ENCODE results near the gene TCTN2. TPM values are rescaled to one million over a fixed set of nuclear protein-coding genes. Genes with fewer than 3 reads are reported as not detected.

TCTN2 gene
- total RNA-seq, 4 donors from 2014 or later: 7.2 to 20.0 (median 14.9) TPM

DNA sequence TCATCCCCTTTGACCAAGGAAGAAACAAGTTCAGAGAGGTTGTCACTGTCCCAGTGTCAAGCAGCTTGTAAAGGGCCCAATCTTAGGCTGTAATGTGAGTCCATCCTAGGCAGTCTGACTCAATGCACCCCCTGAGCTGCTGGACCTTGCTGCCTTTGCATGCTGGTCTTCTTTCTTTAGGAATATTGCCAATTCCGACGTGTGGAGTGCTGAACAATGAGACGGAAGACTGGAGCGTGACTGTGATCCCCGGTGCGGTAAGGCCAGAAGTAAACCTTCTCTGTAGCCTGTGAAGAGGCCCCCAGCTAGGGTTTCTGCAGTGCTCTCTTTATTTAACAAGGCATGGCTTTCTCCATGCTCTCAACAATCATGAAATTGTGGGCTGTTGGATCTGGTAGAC is 963 bp downstream of the TCTN2 start:
- Histone ChIP-seq H3K4me3 (peak overlapping the region in 3 of 4 donors; percentile 76 to 90 (median 86)), H3K36me3 (peaks cover 0 to 41% (median 0%) of the 10 kb centered on the region in 3 donors), H3K4me1 (peaks cover 0 to 20% (median 3%) of the 10 kb centered on the region in 4 donors), H3K9me3 (no peaks in the 10 kb centered on the region), H3K27me3 (no peaks in the 10 kb centered on the region), H3K27ac (no peak overlapping the region)
- TF ChIP-seq POLR2A (IDR thresholded peaks at IDR 0.05) (no peak), EP300 (IDR thresholded peaks at IDR 0.05) (no peak)
- TF ChIP-seq, protein P1, sequence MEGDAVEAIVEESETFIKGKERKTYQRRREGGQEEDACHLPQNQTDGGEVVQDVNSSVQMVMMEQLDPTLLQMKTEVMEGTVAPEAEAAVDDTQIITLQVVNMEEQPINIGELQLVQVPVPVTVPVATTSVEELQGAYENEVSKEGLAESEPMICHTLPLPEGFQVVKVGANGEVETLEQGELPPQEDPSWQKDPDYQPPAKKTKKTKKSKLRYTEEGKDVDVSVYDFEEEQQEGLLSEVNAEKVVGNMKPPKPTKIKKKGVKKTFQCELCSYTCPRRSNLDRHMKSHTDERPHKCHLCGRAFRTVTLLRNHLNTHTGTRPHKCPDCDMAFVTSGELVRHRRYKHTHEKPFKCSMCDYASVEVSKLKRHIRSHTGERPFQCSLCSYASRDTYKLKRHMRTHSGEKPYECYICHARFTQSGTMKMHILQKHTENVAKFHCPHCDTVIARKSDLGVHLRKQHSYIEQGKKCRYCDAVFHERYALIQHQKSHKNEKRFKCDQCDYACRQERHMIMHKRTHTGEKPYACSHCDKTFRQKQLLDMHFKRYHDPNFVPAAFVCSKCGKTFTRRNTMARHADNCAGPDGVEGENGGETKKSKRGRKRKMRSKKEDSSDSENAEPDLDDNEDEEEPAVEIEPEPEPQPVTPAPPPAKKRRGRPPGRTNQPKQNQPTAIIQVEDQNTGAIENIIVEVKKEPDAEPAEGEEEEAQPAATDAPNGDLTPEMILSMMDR (IDR thresholded peaks at IDR 0.05): no peak
- no peak for DNase-seq (ENCODE audit: low spot score in 2 of 2)
- WGBS, 2 donors: 60 to 67% methylated on average over 6 of the region's 6 CpGs

DNA sequence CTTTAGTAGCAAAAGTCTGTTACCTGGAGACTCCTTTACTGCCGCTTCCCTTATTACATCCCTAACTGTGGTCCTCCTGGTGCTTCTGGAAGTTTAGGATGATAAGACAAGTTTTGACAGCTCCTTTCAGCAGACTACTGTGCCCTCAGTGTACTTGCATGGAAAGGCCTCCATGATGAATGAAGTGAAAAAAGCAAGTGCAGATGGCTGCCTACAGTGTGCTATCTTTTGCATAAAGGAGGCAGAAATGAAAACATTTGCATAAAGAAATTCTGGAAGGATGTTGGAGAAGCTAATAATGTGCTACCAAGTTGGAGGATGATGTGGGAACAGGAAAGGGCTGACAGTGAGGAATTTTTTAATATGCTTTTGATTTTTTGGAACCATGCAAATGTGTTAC is 4.5 kb downstream of the TCTN2 start:
- Histone ChIP-seq H3K4me1 (peaks cover 0 to 19% (median 3%) of the 10 kb centered on the region in 4 donors), H3K27ac (no peak overlapping the region), H3K4me3 (no peak overlapping the region), H3K9me3 (no peaks in the 10 kb centered on the region), H3K27me3 (no peaks in the 10 kb centered on the region), H3K36me3 (peaks cover 0 to 74% (median 0%) of the 10 kb centered on the region in 3 donors)
- no peak for DNase-seq (ENCODE audit: low spot score in 2 of 2)
- TF ChIP-seq EP300 (IDR thresholded peaks at IDR 0.05): no peak
- 94 to 100% methylated on average over 1 of the region's 1 CpG for WGBS, 2 donors

DNA sequence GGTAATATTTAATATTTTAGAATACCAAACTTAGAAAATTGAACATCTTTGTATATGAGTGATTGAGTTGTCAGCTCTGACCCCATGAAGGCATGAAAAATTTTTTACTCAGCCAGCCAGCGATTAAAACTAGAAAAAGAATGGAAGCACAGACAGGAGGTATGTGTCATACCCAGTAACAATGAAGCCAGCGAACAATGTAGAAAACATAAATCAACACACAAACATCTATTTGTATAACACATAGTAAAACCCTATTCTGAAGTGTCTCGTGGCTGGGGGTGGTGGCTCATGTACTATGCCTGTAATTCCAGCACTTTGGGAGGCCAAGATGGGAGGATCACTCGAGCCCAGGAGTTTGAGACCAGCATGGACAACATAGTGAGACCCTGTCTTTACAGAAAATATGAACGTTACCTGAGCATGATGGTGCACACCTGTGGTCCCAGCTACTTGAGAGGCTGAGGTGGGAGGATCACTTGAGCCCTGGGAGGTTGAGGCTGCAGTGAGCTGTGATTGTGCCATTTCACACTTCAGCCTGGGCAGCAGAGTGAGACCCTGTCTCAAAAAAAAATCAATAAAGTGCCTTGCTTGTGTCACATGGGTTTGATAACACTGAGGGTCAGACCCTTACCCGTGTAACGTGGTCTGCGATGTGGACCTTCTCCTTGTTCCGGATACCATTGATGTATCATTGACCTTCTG is 5.9 kb downstream of the TCTN2 start:
- 74 to 81% methylated on average over 9 of the region's 9 CpGs for WGBS, 2 donors
- TF ChIP-seq, protein P1 (IDR thresholded peaks at IDR 0.05): no peak
- no peak for TF ChIP-seq EP300 (IDR thresholded peaks at IDR 0.05)
- no peak for TF ChIP-seq POLR2A (IDR thresholded peaks at IDR 0.05)
- Histone ChIP-seq H3K36me3 (peaks cover 0 to 88% (median 5%) of the 10 kb centered on the region in 3 donors), H3K27me3 (no peaks in the 10 kb centered on the region), H3K27ac (no peak overlapping the region), H3K4me1 (peaks cover 0 to 11% (median under 1%) of the 10 kb centered on the region in 4 donors), H3K4me3 (no peak overlapping the region), H3K9me3 (no peaks in the 10 kb centered on the region)
- DNase-seq (ENCODE audit: low spot score in 2 of 2): no peak

DNA sequence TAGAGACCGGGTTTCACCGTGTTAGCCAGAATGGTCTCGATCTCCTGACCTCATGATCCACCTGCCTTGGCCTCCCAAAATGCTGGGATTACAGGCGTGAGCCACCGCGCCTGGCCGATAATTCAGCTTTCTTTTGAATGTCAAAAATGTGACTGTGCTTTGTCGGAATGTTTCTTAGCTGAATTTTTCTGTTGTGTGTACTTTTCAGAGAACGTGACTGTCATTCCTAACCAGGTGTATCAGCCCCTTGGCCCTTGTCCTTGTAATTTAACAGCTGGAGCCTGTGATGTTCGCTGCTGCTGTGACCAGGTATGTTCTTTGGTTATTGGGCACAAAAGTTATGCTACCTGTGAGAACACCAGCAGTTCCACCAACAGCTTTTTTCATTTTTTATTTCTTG is 8.1 kb downstream of the TCTN2 start:
- Histone ChIP-seq H3K27ac (no peak overlapping the region), H3K27me3 (no peaks in the 10 kb centered on the region), H3K9me3 (no peaks in the 10 kb centered on the region), H3K4me1 (no peaks in the 10 kb centered on the region), H3K4me3 (no peak overlapping the region), H3K36me3 (peaks cover 0 to 97% (median 5%) of the 10 kb centered on the region in 3 donors)
- no peak for TF ChIP-seq EP300 (IDR thresholded peaks at IDR 0.05)
- TF ChIP-seq, protein P1 (IDR thresholded peaks at IDR 0.05): no peak
- TF ChIP-seq POLR2A (IDR thresholded peaks at IDR 0.05): no peak
- DNase-seq (ENCODE audit: low spot score in 2 of 2): no peak
- WGBS, 2 donors: 93 to 97% methylated on average over 10 of the region's 10 CpGs

DNA sequence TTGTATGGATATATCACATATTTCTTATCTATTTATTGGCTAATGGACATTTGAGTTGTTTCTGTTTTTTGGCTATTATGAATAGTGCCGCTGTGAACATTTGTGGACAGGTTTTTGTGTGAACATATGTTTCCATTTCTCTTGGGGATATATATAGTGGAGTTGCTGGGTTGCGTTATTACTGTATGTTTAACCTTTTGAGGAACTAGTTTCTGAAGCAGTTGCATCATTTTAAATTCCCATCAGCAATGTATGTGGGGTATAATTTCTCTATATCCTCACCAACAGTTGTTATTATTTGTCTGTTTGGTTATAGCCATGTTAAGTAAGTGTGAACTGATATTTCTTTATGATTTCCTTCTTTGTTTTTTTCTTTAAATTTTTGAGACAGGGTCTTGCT is 10.7 kb downstream of the TCTN2 start:
- TF ChIP-seq POLR2A (IDR thresholded peaks at IDR 0.05) (no peak), EP300 (IDR thresholded peaks at IDR 0.05) (no peak)
- TF ChIP-seq, protein P1 (IDR thresholded peaks at IDR 0.05): no peak
- 65 to 80% methylated on average over 2 of the region's 2 CpGs for WGBS, 2 donors
- Histone ChIP-seq H3K4me1 (no peaks in the 10 kb centered on the region), H3K27ac (no peak overlapping the region), H3K4me3 (no peak overlapping the region), H3K36me3 (peaks cover 0 to 98% (median 5%) of the 10 kb centered on the region in 3 donors), H3K27me3 (no peaks in the 10 kb centered on the region), H3K9me3 (no peaks in the 10 kb centered on the region)
- no peak for DNase-seq (ENCODE audit: low spot score in 2 of 2)
